ENCODE data around the gene NUTM1. TPM values are rescaled to one million over a fixed set of nuclear protein-coding genes. Genes with fewer than 3 reads are reported as not detected.

NUTM1 gene, protein sequence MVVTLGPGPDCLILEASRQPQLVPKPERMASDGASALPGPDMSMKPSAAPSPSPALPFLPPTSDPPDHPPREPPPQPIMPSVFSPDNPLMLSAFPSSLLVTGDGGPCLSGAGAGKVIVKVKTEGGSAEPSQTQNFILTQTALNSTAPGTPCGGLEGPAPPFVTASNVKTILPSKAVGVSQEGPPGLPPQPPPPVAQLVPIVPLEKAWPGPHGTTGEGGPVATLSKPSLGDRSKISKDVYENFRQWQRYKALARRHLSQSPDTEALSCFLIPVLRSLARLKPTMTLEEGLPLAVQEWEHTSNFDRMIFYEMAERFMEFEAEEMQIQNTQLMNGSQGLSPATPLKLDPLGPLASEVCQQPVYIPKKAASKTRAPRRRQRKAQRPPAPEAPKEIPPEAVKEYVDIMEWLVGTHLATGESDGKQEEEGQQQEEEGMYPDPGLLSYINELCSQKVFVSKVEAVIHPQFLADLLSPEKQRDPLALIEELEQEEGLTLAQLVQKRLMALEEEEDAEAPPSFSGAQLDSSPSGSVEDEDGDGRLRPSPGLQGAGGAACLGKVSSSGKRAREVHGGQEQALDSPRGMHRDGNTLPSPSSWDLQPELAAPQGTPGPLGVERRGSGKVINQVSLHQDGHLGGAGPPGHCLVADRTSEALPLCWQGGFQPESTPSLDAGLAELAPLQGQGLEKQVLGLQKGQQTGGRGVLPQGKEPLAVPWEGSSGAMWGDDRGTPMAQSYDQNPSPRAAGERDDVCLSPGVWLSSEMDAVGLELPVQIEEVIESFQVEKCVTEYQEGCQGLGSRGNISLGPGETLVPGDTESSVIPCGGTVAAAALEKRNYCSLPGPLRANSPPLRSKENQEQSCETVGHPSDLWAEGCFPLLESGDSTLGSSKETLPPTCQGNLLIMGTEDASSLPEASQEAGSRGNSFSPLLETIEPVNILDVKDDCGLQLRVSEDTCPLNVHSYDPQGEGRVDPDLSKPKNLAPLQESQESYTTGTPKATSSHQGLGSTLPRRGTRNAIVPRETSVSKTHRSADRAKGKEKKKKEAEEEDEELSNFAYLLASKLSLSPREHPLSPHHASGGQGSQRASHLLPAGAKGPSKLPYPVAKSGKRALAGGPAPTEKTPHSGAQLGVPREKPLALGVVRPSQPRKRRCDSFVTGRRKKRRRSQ
- total RNA-seq: not detected in 2 replicates

GRCh38 chr15:34342737-34343575 lies at the start of gene NUTM1, which contains the start of gene NOP10:
TSS of gene NUTM1 (plus strand) at chr15:34343315. CDS start at chr15:34343697, 382 bp downstream.
TSS of gene NOP10 (minus strand) at chr15:34343136. CDS start at chr15:34343073, 63 bp downstream.
- DNase-seq (ENCODE audit: low read depth): peak; percentile 80
- peak within 1 kb of the TSS; percentile 65 for H3K4me3 ChIP-seq (ENCODE audit: low read depth, low read length)
- H3K36me3 ChIP-seq (ENCODE audit: control insufficient read depth, insufficient read depth, low read length): no peaks in the 10 kb centered on the region
- TF ChIP-seq, protein P1, sequence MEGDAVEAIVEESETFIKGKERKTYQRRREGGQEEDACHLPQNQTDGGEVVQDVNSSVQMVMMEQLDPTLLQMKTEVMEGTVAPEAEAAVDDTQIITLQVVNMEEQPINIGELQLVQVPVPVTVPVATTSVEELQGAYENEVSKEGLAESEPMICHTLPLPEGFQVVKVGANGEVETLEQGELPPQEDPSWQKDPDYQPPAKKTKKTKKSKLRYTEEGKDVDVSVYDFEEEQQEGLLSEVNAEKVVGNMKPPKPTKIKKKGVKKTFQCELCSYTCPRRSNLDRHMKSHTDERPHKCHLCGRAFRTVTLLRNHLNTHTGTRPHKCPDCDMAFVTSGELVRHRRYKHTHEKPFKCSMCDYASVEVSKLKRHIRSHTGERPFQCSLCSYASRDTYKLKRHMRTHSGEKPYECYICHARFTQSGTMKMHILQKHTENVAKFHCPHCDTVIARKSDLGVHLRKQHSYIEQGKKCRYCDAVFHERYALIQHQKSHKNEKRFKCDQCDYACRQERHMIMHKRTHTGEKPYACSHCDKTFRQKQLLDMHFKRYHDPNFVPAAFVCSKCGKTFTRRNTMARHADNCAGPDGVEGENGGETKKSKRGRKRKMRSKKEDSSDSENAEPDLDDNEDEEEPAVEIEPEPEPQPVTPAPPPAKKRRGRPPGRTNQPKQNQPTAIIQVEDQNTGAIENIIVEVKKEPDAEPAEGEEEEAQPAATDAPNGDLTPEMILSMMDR (IDR thresholded peaks at IDR 0.05; ENCODE audit: insufficient read depth, low read length, poor library complexity, severe bottlenecking): peak; percentile 96
- H3K27me3 ChIP-seq (ENCODE audit: control insufficient read depth, insufficient read depth, low read length): no peaks in the 10 kb centered on the region

DNA sequence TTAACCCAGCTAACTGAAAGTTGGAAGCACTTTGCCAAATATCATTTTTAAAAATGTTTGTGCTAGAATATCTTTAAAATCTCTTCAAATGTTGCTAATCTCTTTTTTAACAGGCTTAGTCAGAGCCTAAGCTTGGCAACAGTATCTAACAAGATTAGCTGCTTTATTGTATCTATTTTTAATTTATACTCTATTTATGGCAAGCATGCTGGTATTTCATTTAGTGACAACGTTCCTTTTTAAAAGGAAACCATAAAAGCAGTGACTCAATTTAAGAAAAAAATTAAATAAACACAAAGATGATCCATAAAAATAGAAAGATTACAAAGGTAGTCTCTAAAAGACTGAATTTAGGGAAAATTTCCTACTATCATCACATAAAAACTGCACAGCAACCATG lies 46.1 kb upstream of the NUTM1 start:
- Histone ChIP-seq H3K36me3 (ENCODE audit: control insufficient read depth, insufficient read depth, low read length) (no peaks in the 10 kb centered on the region), H3K27me3 (ENCODE audit: control insufficient read depth, insufficient read depth, low read length) (no peaks in the 10 kb centered on the region), H3K4me3 (ENCODE audit: low read depth, low read length) (no peak overlapping the region)
- no peak for DNase-seq (ENCODE audit: low read depth)
- TF ChIP-seq, protein P1 (IDR thresholded peaks at IDR 0.05; ENCODE audit: insufficient read depth, low read length, poor library complexity, severe bottlenecking): no peak

DNA sequence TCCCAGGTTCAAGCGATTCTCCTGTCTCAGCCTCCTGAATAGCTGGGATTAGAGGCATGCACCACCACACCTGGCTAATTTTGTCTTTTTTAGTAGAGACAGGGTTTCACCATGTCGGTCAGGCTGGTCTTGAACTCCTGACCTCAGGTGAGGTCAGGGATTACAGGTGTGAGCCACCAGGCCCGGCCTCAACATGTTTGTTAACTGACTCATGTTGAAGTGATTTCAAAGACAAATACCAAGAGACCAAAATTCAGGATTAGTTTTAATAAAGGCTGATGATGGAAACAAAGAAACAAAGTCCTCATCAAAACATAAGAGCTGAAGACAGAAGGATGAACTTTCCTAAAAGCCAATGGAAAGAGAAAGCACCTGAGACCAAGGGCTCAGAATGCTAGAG lies 42.1 kb upstream of the NUTM1 start:
- TF ChIP-seq, protein P1 (IDR thresholded peaks at IDR 0.05; ENCODE audit: insufficient read depth, low read length, poor library complexity, severe bottlenecking): no peak
- Histone ChIP-seq H3K36me3 (ENCODE audit: control insufficient read depth, insufficient read depth, low read length) (no peaks in the 10 kb centered on the region), H3K4me3 (ENCODE audit: low read depth, low read length) (no peak overlapping the region), H3K27me3 (ENCODE audit: control insufficient read depth, insufficient read depth, low read length) (no peaks in the 10 kb centered on the region)
- DNase-seq (ENCODE audit: low read depth): no peak

DNA sequence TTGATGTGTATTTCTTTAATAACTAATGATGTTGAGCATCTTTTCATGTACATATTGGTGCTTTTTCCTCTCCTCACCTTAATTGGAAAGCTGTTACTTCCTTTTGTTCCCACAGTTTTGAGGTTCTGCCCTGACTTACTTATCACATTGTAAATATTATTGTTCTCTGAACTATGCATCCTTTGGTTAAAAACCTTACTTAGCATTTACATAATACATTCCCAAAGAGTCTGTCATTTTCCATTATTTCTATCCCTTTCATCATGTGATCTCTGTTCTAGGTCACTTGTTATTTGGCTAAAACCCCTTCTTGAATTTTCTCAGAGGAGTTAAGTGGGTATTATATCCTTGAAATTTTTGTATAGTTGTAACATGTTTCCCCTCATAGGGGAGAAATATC lies 38.5 kb upstream of the NUTM1 start:
- no peak for DNase-seq (ENCODE audit: low read depth)
- Histone ChIP-seq H3K36me3 (ENCODE audit: control insufficient read depth, insufficient read depth, low read length) (no peaks in the 10 kb centered on the region), H3K4me3 (ENCODE audit: low read depth, low read length) (no peak overlapping the region), H3K27me3 (ENCODE audit: control insufficient read depth, insufficient read depth, low read length) (no peaks in the 10 kb centered on the region)
- TF ChIP-seq, protein P1 (IDR thresholded peaks at IDR 0.05; ENCODE audit: insufficient read depth, low read length, poor library complexity, severe bottlenecking): no peak

- Histone ChIP-seq H3K36me3 (ENCODE audit: control insufficient read depth, insufficient read depth, low read length) (no peaks in the 10 kb centered on the region), H3K4me3 (ENCODE audit: low read depth, low read length) (no peak overlapping the region), H3K27me3 (ENCODE audit: control insufficient read depth, insufficient read depth, low read length) (no peaks in the 10 kb centered on the region)
- TF ChIP-seq, protein P1 (IDR thresholded peaks at IDR 0.05; ENCODE audit: insufficient read depth, low read length, poor library complexity, severe bottlenecking): no peak
- DNase-seq (ENCODE audit: low read depth): no peak
These were observed 31.6 kb upstream of the NUTM1 start for GRCh38 chr15:34311563-34311962.
